GM21423 (cell line): ENCODE results near the gene RPS25.
"Not testable (repeated sequence)": the region's sequence is repeated elsewhere in the genome, so short reads cannot be mapped to it uniquely, and the experiment has no call there.

Experiments
- ATAC-seq: cut with Tn5 transposase; IDR thresholded peaks from one replicate; pipeline ENCODE4 v1.9.1; 2021; ENCODE audit warnings: mild to moderate bottlenecking, moderate library complexity; ENCODE audit not compliant: unreplicated experiment

The RPS25 gene

GRCh38 chr11:118973985-118974384 lies 44.2 kb downstream of the RPS25 start:
- no peak for ATAC-seq

GRCh38 chr11:118971646-118972045 lies 46.5 kb downstream of the RPS25 start, which contains the start of gene FOXR1:
TSS of gene FOXR1 (plus strand) at chr11:118971761. CDS start at chr11:118971932, 171 bp downstream.
- ATAC-seq, result no peak

GRCh38 chr11:118969508-118969907 lies 48.6 kb downstream of the RPS25 start:
- not testable (repeated sequence) for ATAC-seq
